SJCRH30 (cell line): ENCODE measurements around the gene SIAH2. TPM values are rescaled to one million over a fixed set of nuclear protein-coding genes. Genes with fewer than 3 reads are reported as not detected.

Experiments
- DNase-seq, 2 experiments: peaks; one replicate each; pipeline ENCODE4 v3.0.0-alpha.2; 2015 to 2020
- H3K27ac ChIP-seq: fragments of 250-450 bp; sonication (Bioruptor Pico); 2 replicates; pipeline ENCODE4 v1.5.1; 2020; ENCODE audit warnings: mild to moderate bottlenecking, moderate library complexity
- H3K27me3 ChIP-seq: fragments of 250-450 bp; sonication (Bioruptor Pico); 2 replicates; pipeline ENCODE4 v1.5.1; 2020; ENCODE audit warnings: mild to moderate bottlenecking, moderate library complexity
- H3K36me3 ChIP-seq: fragments of 250-450 bp; sonication (Bioruptor Pico); 2 replicates; pipeline ENCODE4 v1.5.1; 2020; ENCODE audit warnings: mild to moderate bottlenecking, moderate library complexity
- H3K4me1 ChIP-seq: fragments of 250-450 bp; sonication (Bioruptor Pico); 2 replicates; pipeline ENCODE4 v1.5.1; 2020; ENCODE audit warnings: mild to moderate bottlenecking, moderate library complexity
- H3K4me3 ChIP-seq: fragments of 250-450 bp; sonication (Bioruptor Pico); 2 replicates; pipeline ENCODE4 v1.5.1; 2020; ENCODE audit warnings: mild to moderate bottlenecking, moderate library complexity
- H3K9me3 ChIP-seq: fragments of 250-450 bp; sonication (Bioruptor Pico); replicated peaks from 2 replicates; pipeline ENCODE4 v1.5.1; 2020; ENCODE audit warnings: mild to moderate bottlenecking, moderate library complexity
- total RNA-seq: library from RNA; depleted of rRNA; stranded (reverse); fragments of >200 nt; shearing (Covaris generic); gene quantifications from 2 replicates; pipeline ENCODE4 v1.2.3, GENCODE V29; 2014

The SIAH2 gene
- total RNA-seq, 1 experiment from 2014 or later = 36.4 TPM

DNA sequence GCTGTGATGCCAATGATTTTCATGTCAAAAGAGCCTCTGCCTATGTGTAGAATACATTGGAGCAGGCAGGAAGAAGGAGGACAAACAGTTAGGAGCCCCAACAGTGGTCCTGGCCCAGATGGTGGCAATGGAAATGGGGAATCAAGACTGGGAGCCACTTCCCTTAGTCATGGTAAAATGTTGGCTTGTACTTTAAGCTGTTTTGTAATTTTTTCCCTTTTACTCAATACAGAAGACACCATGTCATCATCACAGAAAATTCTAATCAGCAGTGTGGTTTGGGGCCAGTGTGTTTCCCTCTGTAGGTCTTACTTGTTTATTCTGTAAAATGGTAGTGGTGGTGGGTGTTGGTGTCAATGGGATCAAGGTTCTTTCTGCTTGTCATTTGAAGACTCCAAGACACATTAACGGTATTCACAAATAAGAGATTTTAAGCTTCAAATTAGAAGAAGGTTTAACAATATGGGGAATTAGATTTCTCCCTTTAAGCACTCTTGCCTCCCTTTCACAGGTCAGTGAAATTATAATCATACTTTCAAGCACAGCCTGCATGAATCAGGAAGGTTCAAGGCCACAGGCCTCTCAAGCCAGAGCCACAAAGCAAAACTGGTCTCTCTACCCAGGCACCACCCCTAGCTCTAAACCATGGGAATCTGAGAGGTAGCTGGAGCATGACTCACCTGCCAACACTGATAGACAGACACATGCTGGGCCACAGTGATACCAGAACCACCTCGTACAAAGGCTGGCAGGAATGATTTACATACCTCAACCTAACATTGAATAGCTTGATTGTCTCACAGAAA lies 24.9 kb downstream of the SIAH2 start:
- H3K9me3 ChIP-seq = no peaks in the 10 kb centered on the region
- no peak overlapping the region for H3K27ac ChIP-seq
- no peak overlapping the region for H3K4me3 ChIP-seq
- H3K27me3 ChIP-seq = no peaks in the 10 kb centered on the region
- no peaks in the 10 kb centered on the region; the same call in 1 of the 2 replicates for H3K36me3 ChIP-seq
- no peaks in the 10 kb centered on the region; the same call in 1 of the 2 replicates for H3K4me1 ChIP-seq
- no peak for DNase-seq

DNA sequence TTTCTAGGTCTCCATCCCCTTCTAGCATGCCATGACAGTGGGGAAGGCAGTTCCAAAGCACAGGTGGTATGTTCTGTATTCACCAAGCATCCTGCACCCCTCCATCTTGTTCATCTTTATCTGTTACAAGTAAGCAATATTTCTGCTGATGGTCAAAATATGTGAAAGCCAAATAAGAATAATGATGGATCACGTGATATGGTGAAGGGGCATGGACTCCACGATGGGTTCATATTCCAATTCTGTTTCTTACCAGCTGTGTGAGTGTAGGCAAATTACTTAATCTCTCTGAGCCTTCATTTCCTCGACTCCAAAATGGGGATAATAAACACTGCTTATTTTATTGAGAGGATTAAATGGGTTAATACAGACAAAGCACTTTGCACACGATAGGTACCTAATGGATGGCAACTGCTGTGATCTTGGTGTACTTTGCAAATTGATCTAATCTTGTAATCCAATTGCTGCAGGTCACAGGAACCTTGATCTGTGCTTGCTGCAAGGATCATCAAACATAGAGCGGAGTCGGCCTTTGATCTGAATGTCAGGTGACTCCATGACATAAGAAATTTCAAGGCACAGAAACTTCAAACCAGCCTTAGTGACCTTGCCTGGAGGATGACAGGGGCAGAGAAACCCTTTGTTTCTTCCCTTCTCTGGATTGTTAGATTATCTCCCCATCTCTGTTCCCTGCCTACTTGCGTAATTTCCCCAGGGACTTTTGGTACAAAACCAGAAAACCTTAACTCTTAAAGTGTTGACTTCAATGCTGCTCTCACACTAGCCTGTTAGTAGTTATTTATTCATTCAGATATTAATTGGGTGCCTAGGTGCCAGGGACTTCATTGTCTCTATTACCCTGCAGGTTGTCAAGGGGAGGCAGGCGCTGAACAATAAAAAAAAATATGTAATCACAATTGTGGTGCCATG lies 25.8 kb downstream of the SIAH2 start:
- H3K27me3 ChIP-seq = no peaks in the 10 kb centered on the region
- H3K4me3 ChIP-seq = no peak overlapping the region
- no peak for DNase-seq
- H3K9me3 ChIP-seq = no peaks in the 10 kb centered on the region
- H3K27ac ChIP-seq = no peak overlapping the region
- H3K4me1 ChIP-seq = no peaks in the 10 kb centered on the region; the same call in 1 of the 2 replicates
- H3K36me3 ChIP-seq = no peaks in the 10 kb centered on the region; the same call in 1 of the 2 replicates

DNA sequence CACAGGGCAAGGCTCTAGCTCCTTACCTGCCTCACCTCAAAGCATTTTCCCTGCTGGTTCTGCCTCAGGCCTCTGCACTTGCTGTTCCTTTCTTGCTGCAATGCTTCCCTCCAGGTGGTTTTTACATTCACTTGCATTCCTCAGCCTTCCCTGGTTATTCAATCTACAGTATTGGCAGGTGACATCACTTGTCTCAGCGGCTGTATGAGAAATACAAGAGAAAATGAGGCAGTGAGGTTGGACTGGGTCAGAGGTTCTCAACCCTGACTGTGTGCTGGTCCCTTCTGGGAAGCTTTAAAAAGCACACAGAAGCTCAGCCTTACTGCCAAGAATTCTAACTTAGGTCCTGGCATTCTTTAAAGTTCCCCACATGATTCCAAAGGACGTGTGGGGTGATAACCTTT lies 26.7 kb downstream of the SIAH2 start:
- Histone ChIP-seq H3K4me1 (no peaks in the 10 kb centered on the region; the same call in 1 of the 2 replicates), H3K9me3 (no peaks in the 10 kb centered on the region), H3K27me3 (no peaks in the 10 kb centered on the region), H3K4me3 (no peak overlapping the region), H3K36me3 (no peaks in the 10 kb centered on the region; the same call in 1 of the 2 replicates), H3K27ac (no peak overlapping the region)
- no peak for DNase-seq

DNA sequence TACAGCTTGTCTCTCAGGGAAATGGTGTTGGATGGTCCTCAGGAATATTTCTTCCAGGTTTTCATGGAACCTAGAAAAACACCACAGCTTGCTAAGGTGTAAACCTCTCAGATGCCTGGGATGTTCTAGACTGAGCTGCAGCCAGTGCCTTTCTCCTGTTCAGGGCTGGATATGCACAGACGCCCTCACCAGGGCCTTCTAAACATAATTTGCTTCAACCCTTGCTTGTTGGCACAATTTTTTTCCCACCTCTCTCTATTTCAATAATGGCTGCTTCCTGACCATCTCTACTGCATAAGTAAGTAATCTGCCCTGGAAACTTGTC lies 28.2 kb downstream of the SIAH2 start:
- Histone ChIP-seq H3K9me3 (no peaks in the 10 kb centered on the region), H3K36me3 (no peaks in the 10 kb centered on the region), H3K27me3 (no peaks in the 10 kb centered on the region), H3K27ac (no peak overlapping the region), H3K4me3 (no peak overlapping the region), H3K4me1 (no peaks in the 10 kb centered on the region; the same call in 1 of the 2 replicates)
- DNase-seq = no peak

DNA sequence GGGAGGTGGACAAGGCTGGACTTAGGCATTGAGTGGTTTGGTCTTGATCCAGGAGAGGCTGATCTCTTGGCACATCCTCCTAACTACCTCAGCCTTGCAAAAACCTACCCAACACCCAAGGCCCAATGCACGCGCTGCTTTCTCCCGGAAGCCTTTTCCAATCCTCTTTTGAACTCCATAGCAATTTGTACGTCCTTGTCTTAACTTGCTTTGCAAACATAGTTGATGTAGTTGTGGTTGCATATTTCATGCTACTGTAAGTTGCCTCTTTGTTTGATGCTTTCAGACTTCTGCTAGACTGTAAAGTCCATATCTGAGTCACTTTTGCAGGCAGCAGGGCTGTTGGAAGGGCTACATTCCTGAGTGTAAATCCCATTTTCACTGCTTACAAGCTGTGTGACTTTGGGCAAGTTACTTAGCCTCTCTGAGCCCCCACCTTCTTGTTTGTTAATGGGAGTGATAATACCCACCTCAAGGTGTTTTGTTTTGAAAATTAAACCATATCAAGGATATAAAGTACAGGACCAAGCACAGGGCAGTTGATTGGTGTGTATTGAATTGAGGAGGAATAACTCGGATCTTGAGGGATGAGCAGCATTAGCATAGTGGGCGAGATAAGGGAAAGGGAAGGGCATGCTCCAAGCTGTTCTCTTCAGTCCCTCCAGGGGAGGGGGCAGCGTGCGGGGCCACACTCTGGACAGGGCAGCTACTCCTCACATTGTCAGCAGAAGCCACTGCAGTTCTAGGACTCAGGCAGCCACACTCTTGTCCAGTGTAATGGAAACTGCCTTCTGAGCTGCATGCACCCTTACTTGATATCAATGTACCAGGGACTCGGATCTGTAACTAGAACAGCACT lies 28.8 kb downstream of the SIAH2 start:
- no peak for DNase-seq
- Histone ChIP-seq H3K4me3 (no peak overlapping the region), H3K4me1 (no peaks in the 10 kb centered on the region; the same call in 1 of the 2 replicates), H3K27me3 (no peaks in the 10 kb centered on the region), H3K27ac (no peak overlapping the region), H3K9me3 (no peaks in the 10 kb centered on the region), H3K36me3 (no peaks in the 10 kb centered on the region)

DNA sequence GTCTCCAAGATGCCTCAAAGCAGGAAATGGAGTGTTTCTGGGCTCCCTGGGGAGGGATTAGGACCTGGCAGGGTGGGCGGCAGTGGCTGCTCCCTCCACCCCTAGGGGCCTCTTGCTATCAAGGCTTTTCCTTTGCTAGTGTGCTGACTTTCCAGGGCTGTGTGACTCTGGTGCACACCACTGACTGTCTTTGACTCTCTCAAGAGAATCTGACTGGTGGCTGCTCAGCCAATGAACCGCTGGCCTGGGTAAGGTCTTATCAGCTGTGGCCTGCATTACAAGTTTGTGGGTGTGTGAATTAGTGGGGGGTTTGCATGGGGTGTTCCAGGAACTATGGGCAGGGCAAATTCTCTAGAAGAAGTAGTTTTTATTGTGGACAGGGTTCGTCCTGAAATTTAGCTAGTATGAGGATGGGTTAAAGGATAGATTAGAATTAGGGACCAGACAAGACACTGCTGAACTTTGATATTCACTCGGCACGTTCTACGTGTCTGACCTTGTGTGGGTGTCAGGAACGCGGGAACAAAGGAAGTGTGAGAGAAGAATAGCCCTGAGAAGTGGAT lies 29.5 kb downstream of the SIAH2 start:
- no peak overlapping the region for H3K27ac ChIP-seq
- peak; percentile 26 to 49 for DNase-seq

DNA sequence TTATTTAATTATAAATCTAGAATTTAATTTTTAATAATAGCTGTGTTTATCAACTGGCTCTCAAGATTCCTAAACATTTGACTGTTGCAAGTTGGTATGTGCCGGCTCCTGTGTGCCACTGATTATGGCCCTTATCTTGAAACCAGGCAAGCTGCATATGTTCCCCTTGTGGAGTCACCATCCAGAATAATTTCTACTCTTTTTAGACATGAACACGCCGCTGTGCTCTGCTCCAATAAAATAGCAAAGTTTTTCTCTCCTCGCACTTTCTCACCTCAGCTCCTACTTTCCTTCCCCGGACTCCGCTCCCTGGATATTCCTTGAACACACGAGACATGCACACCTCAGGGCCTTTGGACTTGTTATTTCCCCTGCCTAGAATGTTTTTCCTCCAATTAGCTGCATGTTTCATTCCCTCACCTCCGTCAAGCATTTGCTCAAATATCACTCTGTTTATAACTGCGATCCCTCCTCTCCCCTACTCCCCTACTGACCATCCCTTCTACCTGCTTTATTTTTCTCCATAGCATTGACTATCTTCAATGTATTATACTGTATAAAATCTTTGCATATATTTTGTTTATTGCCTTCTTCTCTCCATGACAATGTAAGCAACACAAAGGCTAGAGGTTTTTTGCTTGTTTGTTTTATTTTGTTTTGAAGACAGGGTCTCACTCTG lies 33.1 kb downstream of the SIAH2 start:
- Histone ChIP-seq H3K36me3 (no peaks in the 10 kb centered on the region), H3K27me3 (no peaks in the 10 kb centered on the region), H3K4me1 (no peaks in the 10 kb centered on the region; the same call in 1 of the 2 replicates), H3K4me3 (no peak overlapping the region), H3K9me3 (no peaks in the 10 kb centered on the region), H3K27ac (no peak overlapping the region)
- DNase-seq = no peak

More for the DNA sequence above, 29.5 kb downstream of the SIAH2 start:
- H3K9me3 ChIP-seq = no peaks in the 10 kb centered on the region
- H3K4me1 ChIP-seq = no peaks in the 10 kb centered on the region; the same call in 1 of the 2 replicates
- no peaks in the 10 kb centered on the region for H3K27me3 ChIP-seq
- H3K36me3 ChIP-seq = no peaks in the 10 kb centered on the region
- H3K4me3 ChIP-seq = no peak overlapping the region

DNA sequence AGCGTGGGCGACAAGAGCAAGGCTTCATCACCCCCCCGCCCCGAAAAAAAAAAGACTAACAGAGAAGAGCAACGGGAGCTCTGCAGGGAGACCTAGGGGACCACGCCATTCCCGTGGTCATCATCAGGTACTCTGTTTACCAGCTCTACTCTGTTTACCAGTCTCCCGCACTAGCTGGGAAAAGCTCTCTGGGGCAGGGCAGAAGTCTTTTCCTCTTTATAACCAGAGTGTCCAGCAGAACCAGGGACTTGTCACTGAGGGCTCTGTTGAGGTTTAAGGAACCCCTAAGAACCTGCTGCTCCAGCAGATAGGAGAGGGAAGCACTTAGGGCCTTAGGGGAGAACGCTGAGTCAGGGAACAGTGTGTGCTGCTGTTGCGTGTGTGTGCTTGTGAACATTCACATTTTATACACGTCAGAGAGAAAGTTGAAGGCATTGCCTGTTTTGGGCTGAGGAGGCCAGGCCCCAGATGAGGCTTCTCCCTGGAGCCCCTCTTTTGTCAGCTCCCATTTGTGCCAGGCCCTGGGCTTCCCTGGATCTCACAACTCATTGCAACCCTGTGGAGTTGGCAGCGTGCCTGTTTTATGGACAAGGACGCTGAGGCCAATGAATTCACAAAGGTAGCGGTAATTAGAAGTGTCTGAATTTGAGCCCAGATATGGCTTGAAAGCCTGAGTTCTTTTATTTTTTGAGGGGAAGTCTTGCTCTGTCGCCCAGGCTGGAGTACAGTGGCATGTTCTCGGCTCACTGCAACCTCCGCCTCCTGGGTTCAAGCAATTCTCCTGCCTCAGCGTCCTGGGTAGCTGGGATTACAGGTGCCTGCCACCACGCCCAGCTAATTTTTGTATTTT lies 35.1 kb downstream of the SIAH2 start:
- Histone ChIP-seq H3K4me3 (no peak overlapping the region), H3K27ac (no peak overlapping the region), H3K9me3 (no peaks in the 10 kb centered on the region), H3K4me1 (no peaks in the 10 kb centered on the region), H3K27me3 (no peaks in the 10 kb centered on the region), H3K36me3 (no peaks in the 10 kb centered on the region)
- no peak for DNase-seq

DNA sequence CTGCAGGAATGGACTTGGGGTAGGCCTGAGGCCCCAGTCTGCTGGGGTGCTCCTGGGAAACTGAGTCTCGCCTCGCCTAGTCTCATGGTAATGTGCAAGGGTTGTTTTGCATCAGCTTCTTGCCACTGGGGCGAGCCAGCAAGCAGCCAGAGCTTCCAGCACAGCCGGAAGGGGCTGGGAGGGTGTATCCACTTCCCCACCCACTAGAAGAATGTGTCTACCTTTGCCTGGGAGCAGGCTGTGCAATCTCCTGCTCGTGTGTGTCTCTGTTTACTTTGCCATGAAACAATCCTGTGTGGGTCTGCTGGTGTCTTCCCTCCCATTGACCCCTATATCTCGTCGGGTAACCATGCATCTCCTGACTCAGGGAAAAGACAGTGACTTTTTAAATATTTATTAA lies 37.4 kb downstream of the SIAH2 start:
- H3K4me1 ChIP-seq = no peaks in the 10 kb centered on the region
- no peaks in the 10 kb centered on the region for H3K36me3 ChIP-seq
- no peak overlapping the region for H3K4me3 ChIP-seq
- H3K9me3 ChIP-seq = no peaks in the 10 kb centered on the region
- no peak overlapping the region for H3K27ac ChIP-seq
- no peaks in the 10 kb centered on the region for H3K27me3 ChIP-seq
- no peak for DNase-seq

DNA sequence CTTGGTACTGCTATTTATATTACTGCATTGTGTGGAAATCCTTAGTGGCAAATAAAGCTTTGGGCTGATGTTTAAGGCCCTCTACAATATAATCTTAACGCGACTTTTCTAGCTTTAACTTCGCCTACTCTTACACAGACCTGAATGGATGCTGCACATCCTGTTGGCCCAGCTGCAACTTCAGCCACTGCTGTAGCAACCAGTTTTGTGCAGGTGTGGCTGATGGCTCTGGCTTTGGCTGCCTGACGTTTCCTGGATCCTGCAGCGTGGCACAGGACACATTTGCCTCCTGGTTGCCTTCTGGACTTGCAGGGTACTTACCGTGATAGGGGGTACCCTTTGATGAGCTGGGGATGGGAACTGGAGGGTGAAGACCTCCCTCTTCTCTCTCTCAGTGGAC lies 39.0 kb downstream of the SIAH2 start:
- Histone ChIP-seq H3K4me3 (no peak overlapping the region), H3K4me1 (no peaks in the 10 kb centered on the region), H3K27me3 (no peaks in the 10 kb centered on the region)

DNA sequence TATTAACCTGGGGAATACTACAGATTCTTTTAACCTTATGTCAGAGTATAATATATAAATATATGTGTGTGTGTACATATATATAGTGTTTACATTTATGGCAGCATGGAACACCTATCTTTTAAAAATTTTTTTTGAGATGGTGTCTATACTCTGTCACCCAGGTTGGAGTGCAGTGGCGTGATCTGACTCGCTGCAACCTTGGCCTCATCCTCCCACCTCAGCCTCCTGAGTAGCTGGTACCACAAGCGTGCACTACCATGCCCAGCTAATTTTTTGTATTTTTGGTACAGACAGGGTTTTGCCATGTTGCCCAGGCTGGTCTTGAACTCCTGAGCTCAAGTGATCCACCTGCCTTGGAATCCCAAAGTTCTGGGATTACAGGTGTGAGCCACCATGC lies 40.7 kb downstream of the SIAH2 start:
- H3K4me1 ChIP-seq = no peaks in the 10 kb centered on the region
- DNase-seq = no peak
- no peaks in the 10 kb centered on the region for H3K36me3 ChIP-seq
- H3K4me3 ChIP-seq = no peak overlapping the region
- H3K9me3 ChIP-seq = no peaks in the 10 kb centered on the region
- no peaks in the 10 kb centered on the region for H3K27me3 ChIP-seq
- no peak overlapping the region for H3K27ac ChIP-seq

More for the DNA sequence above, 39.0 kb downstream of the SIAH2 start:
- H3K27ac ChIP-seq = no peak overlapping the region
- no peak for DNase-seq
- H3K9me3 ChIP-seq = no peaks in the 10 kb centered on the region
- no peaks in the 10 kb centered on the region for H3K36me3 ChIP-seq

DNA sequence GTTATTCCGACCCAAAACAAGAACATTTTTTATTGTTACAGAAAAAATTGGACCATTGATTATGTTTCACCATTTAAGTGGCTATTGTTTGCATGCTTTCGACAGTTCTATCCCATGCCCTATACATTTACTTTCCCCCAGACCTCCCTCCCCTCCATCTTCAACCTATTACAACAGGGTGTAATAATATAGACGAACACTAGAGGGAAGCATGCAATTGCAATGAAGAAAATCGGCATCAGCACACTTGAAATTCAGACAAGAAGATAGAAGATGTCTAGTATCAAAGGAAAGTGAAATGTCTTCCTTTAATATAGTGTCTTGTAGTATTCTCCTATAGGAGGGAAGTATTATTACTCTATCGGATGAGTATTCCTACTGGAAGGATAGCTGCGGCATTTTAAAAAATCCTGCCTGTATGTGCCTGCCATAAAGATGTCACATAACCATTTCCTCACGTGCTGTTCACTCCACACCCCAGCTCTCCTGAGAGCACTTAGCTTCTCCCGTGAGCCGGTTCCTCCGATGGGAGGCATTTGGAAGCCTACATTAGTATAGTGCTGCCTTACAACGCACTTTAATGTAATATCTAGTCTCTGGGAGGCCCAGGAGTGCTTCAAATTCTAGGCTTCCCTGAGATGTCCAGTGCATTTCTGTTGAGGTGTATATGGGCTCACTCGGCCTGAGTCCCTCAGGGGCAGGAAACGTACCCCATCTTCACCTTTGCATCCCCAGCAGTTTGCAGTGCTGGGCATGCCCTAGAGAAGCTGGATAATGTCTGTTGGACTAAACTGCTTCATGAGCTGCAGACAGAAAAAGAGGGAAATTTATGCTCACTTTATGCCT lies 41.5 kb downstream of the SIAH2 start:
- peak in 1 of 2 experiments; percentile 68 for DNase-seq
- H3K27ac ChIP-seq = no peak overlapping the region

More for the DNA sequence above, 41.5 kb downstream of the SIAH2 start:
- H3K4me3 ChIP-seq = no peak overlapping the region
- no peaks in the 10 kb centered on the region for H3K27me3 ChIP-seq
- H3K9me3 ChIP-seq = no peaks in the 10 kb centered on the region
- no peaks in the 10 kb centered on the region for H3K4me1 ChIP-seq
- H3K36me3 ChIP-seq = no peaks in the 10 kb centered on the region
